ENCODE measurements around the gene LZTS3. TPM values are rescaled to one million over a fixed set of nuclear protein-coding genes. Genes with fewer than 3 reads are reported as not detected.

Gene LZTS3
- total and polyA plus RNA-seq, 2 of the 8 experiments (the other 6 are each of a cell fraction or from before 2014, with no cell fraction given) = 31.8 to 33.5 TPM

DNA sequence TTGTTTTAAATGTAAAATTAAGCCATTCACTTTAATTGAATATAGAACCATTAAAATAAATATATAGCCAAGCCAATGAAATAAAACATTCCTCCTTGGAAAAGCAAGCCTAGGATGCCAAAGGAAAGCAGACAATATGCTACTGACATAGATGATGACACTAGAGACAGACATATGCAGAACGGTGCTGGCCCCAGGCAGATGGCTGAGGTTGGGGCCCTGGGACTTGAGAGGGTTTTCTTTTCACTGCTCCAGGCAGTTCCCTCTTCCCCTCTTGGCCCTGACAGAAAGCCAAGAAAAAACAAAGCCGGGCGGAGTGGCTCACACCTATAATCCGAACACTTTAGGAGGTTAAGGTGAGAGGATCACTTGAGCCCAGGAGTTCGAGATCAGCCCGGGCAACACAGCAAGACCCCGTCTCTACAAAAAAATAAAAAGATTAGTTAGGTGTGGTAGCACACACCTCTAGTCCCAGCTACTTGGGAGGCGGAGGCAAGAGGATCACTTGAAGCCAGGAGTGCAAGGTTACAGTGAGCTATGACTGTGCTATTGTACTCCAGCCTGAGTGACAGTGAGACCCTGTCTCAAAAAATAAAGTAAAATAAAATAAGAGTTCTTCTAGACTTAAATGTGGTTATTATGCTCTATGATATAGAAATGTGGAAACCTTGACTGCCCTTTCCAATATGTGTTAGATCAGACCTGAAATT lies 44.9 kb downstream of the LZTS3 start (continued):
- TF ChIP-seq EP300 (IDR thresholded peaks at IDR 0.05; ENCODE audit: borderline replicate concordance in 1 of 2, low read depth in 2 of 2, low read length in 2 of 2) (no peak), HDAC6 (IDR thresholded peaks at IDR 0.05; ENCODE audit: low read depth, low read length) (no peak), CHD2 (IDR thresholded peaks at IDR 0.05; ENCODE audit: low read length) (no peak), RNF2 (IDR thresholded peaks at IDR 0.05; ENCODE audit: borderline replicate concordance, low read depth, low read length, missing control alignments, poor library complexity, severe bottlenecking) (no peak), RXRA (IDR thresholded peaks at IDR 0.05; ENCODE audit: insufficient read depth, low read depth, low read length) (no peak), MAFK (IDR thresholded peaks at IDR 0.05; ENCODE audit: low read depth, low read length) (no peak)

Measured in H1 (cell line).